ENCODE data around the gene USP9X. TPM values are rescaled to one million over a fixed set of nuclear protein-coding genes. Genes with fewer than 3 reads are reported as not detected.
"Not testable (repeated sequence)": the region's sequence is repeated elsewhere in the genome, so short reads cannot be mapped to it uniquely, and the experiment has no call there.

The USP9X gene
- total RNA-seq, 5 donors from 2014 or later (not counting 1 experiment from before 2014, with no cell fraction given): 51.7 to 84.2 (median 62.7) TPM

GRCh38 chrX:41275661-41276609 lies 190.7 kb downstream of the USP9X start:
- H3K27me3 ChIP-seq (replicated peaks in 1 of 2; ENCODE audit: control insufficient read depth in 2 of 2, extremely low read depth in 1 of 2, insufficient read depth in 2 of 2, low read length in 1 of 2): no peaks in the 10 kb centered on the region
- H3K36me3 ChIP-seq (ENCODE audit: control insufficient read depth in 2 of 2, extremely low read depth in 1 of 2, insufficient read depth in 1 of 2, low read length in 1 of 2): no peaks in the 10 kb centered on the region
- Mint-ChIP-seq H3K27ac (peak overlapping the region in 1 of 2 donors; percentile 69), H3K9me3 (no peaks in the 10 kb centered on the region), H3K4me3 (peak overlapping the region; percentile 71 to 80 (median 75)), H3K27me3 (peaks cover 0 to 4% of the 10 kb centered on the region in 2 donors), H3K4me1 (peaks cover 13 to 17% (median 16%) of the 10 kb centered on the region in 3 donors), H3K36me3 (no peaks in the 10 kb centered on the region)
- DNase-seq: peak in 29 of 35 experiments; percentile 5 to 61 (median 22)
- H3K27ac ChIP-seq (ENCODE audit: low read length): no peak overlapping the region
- 0% methylated on average over 16 of the region's 54 CpGs for WGBS (ENCODE audit: insufficient coverage)
- peak; percentile 74 to 83 (median 78) for ATAC-seq (replicated peaks in 1 of 4)
- ChIA-PET POLR2A (interaction anchor here in 1 of 2 donors (0.5 kb wide), 1 partner anchor 239 kb away, joined by 5 read pairs; no protein-coding TSS in a partner anchor), CTCF (interaction anchor here (0.6 to 0.7 kb wide), 3 partner anchors 30 to 1920 kb away, joined by 3 to 5 read pairs (median 5); no protein-coding TSS in a partner anchor)
- no peaks in the 10 kb centered on the region for H3K9me3 ChIP-seq
- H3K4me1 ChIP-seq (ENCODE audit: control insufficient read depth in 1 of 2, extremely low read depth in 1 of 2, insufficient read depth in 2 of 2, low read length in 2 of 2): peaks cover 4 to 14% of the 10 kb centered on the region in 2 experiments
- H3K4me3 ChIP-seq (ENCODE audit: control insufficient read depth in 1 of 2, extremely low read depth in 1 of 2, low read length in 1 of 2): peak overlapping the region; percentile 54 to 68

GRCh38 chrX:41276661-41277506 lies 191.6 kb downstream of the USP9X start:
- H3K27ac Mint-ChIP-seq: peak overlapping the region; percentile 19 to 69
- H3K36me3 Mint-ChIP-seq: no peaks in the 10 kb centered on the region
- H3K9me3 Mint-ChIP-seq: no peaks in the 10 kb centered on the region
- DNase-seq (peak in 2 of 35 experiments; percentile 6 to 11), ATAC-seq (replicated peaks in 1 of 4) (peak in 3 of 4 experiments; percentile 25 to 43 (median 26))
- Histone ChIP-seq H3K27me3 (replicated peaks in 1 of 2; ENCODE audit: control insufficient read depth in 2 of 2, extremely low read depth in 1 of 2, insufficient read depth in 2 of 2, low read length in 1 of 2) (no peaks in the 10 kb centered on the region), H3K36me3 (ENCODE audit: control insufficient read depth in 2 of 2, extremely low read depth in 1 of 2, insufficient read depth in 1 of 2, low read length in 1 of 2) (no peaks in the 10 kb centered on the region), H3K4me3 (ENCODE audit: control insufficient read depth in 1 of 2, extremely low read depth in 1 of 2, low read length in 1 of 2) (peak overlapping the region; percentile 54 to 68), H3K9me3 (no peaks in the 10 kb centered on the region), H3K4me1 (ENCODE audit: control insufficient read depth in 1 of 2, extremely low read depth in 1 of 2, insufficient read depth in 2 of 2, low read length in 2 of 2) (peaks cover 4 to 14% of the 10 kb centered on the region in 2 experiments), H3K27ac (ENCODE audit: low read length) (no peak overlapping the region)
- H3K27me3 Mint-ChIP-seq: no peaks in the 10 kb centered on the region
- no CpG with 5 or more reads among the region's 19 CpGs for WGBS (ENCODE audit: insufficient coverage)
- POLR2A ChIA-PET: no interaction called here
- H3K4me3 Mint-ChIP-seq: peak overlapping the region; percentile 71 to 80 (median 75)
- peaks cover 13 to 17% (median 16%) of the 10 kb centered on the region in 3 donors for H3K4me1 Mint-ChIP-seq
- CTCF ChIA-PET: no interaction called here

DNA sequence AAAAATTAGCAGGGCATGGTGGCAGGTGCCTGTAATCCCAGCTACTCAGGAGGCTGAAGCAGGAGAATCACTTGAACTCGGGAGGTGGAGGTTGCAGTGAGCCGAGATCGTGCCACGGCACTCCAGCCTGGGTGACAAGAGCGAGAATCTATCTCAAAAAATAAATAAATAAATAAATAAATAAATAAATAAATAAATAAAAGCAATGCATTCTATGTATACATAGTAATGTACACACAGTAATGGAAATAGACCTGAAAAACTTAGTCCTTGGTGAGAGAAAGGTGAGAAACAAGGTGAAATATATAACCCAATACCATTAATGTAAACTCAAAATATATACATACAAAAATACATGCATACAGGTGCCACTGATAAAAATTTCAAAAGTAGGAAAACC lies 197.1 kb downstream of the USP9X start:
- CTCF ChIA-PET; H3K36me3 ChIP-seq (ENCODE audit: control insufficient read depth in 2 of 2, extremely low read depth in 1 of 2, insufficient read depth in 1 of 2, low read length in 1 of 2); H3K27ac ChIP-seq (ENCODE audit: low read length); POLR2A ChIA-PET; H3K27me3 ChIP-seq (replicated peaks in 1 of 2; ENCODE audit: control insufficient read depth in 2 of 2, extremely low read depth in 1 of 2, insufficient read depth in 2 of 2, low read length in 1 of 2); DNase-seq; ATAC-seq (replicated peaks in 1 of 4); H3K9me3 Mint-ChIP-seq; H3K9me3 ChIP-seq; H3K4me1 ChIP-seq (ENCODE audit: control insufficient read depth in 1 of 2, extremely low read depth in 1 of 2, insufficient read depth in 2 of 2, low read length in 2 of 2); H3K27ac Mint-ChIP-seq; H3K4me3 Mint-ChIP-seq; H3K27me3 Mint-ChIP-seq; H3K4me3 ChIP-seq (ENCODE audit: control insufficient read depth in 1 of 2, extremely low read depth in 1 of 2, low read length in 1 of 2); H3K4me1 Mint-ChIP-seq; H3K36me3 Mint-ChIP-seq: not testable (repeated sequence)
- no CpG with 5 or more reads among the region's 5 CpGs for WGBS (ENCODE audit: insufficient coverage)

DNA sequence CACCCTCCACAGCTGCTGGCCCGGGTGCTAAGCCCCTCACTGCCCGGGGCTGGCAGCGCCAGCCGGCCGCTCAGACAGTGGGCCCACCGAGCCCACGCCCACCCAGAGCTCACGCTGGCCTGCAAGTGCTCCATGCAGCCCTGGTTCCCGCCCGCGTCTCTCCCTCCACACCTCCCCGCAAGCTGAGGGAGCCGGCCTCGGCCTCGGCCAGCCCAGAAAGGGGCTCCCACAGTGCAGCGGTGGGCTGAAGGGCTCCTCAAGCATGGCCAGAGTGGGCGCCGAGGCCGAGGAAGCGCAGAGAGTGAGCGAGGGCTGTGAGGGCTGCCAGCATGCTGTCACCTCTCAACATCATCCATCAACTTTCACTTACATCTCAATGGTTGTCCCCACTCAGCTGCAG lies 200.7 kb downstream of the USP9X start:
- 80% methylated on average over 1 of the region's 21 CpGs for WGBS (ENCODE audit: insufficient coverage)
- CTCF ChIA-PET; H3K9me3 Mint-ChIP-seq; H3K4me1 Mint-ChIP-seq; H3K4me3 Mint-ChIP-seq; H3K36me3 ChIP-seq (ENCODE audit: control insufficient read depth in 2 of 2, extremely low read depth in 1 of 2, insufficient read depth in 1 of 2, low read length in 1 of 2); H3K27me3 Mint-ChIP-seq; DNase-seq; H3K9me3 ChIP-seq; POLR2A ChIA-PET; H3K27me3 ChIP-seq (replicated peaks in 1 of 2; ENCODE audit: control insufficient read depth in 2 of 2, extremely low read depth in 1 of 2, insufficient read depth in 2 of 2, low read length in 1 of 2); H3K4me3 ChIP-seq (ENCODE audit: control insufficient read depth in 1 of 2, extremely low read depth in 1 of 2, low read length in 1 of 2); H3K27ac Mint-ChIP-seq; H3K27ac ChIP-seq (ENCODE audit: low read length); H3K36me3 Mint-ChIP-seq; H3K4me1 ChIP-seq (ENCODE audit: control insufficient read depth in 1 of 2, extremely low read depth in 1 of 2, insufficient read depth in 2 of 2, low read length in 2 of 2); ATAC-seq (replicated peaks in 1 of 4): not testable (repeated sequence)

Other genes starting within 250 kb of the USP9X start
- gene DDX3X, start 248.7 kb downstream of the USP9X start, total RNA-seq: 1,000 to 10,000 TPM in 1 of 5 donors, 100 to 1,000 TPM in 4; 253 to 1,077 (median 367) TPM

Measured in T-cell (primary cell).